Measurements from ENCODE around the gene TLNRD1.

TLNRD1 gene

DNA sequence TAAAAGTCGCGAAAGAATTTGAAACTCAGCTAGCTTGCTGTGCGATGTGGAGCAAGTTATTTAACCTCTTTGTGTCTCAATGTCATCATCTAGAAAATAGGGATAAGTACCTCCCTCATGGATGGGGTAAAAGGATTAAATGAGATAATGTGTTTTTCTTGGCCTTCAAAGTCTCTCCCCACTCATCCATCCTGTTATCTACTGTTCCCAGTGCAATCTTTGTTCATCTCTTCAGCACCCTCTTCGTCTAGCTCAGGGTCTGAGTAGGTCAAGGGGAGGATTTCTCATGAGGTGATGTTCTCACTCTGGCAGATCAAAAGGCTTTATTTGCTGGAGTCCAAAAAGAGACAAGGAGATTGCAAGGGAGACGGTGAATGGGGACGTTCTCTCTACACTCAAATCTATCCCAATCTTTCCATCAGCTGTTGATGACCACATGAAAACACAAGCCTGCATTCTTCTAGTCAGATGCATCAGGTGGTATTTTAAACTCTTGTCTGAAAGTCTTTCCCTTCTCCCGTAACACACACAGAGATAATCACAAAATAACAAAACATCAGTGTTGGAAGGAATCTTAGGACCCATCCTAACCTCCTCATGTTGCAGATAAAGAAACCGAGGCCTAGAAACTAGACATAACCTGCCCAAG lies 12.5 kb upstream of the TLNRD1 start:
- TF ChIP-seq, protein P1, sequence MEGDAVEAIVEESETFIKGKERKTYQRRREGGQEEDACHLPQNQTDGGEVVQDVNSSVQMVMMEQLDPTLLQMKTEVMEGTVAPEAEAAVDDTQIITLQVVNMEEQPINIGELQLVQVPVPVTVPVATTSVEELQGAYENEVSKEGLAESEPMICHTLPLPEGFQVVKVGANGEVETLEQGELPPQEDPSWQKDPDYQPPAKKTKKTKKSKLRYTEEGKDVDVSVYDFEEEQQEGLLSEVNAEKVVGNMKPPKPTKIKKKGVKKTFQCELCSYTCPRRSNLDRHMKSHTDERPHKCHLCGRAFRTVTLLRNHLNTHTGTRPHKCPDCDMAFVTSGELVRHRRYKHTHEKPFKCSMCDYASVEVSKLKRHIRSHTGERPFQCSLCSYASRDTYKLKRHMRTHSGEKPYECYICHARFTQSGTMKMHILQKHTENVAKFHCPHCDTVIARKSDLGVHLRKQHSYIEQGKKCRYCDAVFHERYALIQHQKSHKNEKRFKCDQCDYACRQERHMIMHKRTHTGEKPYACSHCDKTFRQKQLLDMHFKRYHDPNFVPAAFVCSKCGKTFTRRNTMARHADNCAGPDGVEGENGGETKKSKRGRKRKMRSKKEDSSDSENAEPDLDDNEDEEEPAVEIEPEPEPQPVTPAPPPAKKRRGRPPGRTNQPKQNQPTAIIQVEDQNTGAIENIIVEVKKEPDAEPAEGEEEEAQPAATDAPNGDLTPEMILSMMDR (IDR thresholded peaks at IDR 0.05; ENCODE audit: insufficient read depth, low read length, poor library complexity, severe bottlenecking) = no peak
- Histone ChIP-seq H3K36me3 (ENCODE audit: control insufficient read depth, insufficient read depth, low read length) (no peaks in the 10 kb centered on the region), H3K4me3 (replicated peaks; ENCODE audit: low read depth, low read length) (peak overlapping the region; percentile 87), H3K27me3 (replicated peaks; ENCODE audit: control insufficient read depth, insufficient read depth, low read length) (no peaks in the 10 kb centered on the region)
- DNase-seq (ENCODE audit: extremely low read depth, insufficient read length) = no peak

DNA sequence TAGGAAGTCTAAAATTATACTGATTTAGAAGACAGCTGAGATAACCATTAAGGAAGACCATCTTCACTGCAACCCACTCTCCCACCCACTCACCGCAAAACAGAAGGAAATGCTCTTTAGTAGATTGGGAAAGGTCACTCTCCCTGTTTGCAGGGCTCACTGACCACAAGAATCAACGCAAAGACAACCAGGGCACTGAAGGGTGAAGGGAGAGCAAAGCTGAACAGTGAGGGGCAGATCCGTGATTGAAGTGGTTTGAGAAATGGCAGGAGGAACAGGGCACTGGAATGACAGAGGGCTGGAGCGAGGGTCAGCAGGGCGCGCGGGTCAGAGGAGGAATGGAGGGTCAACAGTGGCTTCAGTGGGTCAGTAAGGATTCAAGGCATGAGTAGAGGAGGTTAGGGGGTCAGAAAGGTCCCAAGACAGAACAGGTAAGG lies 11.6 kb upstream of the TLNRD1 start:
- no peak for DNase-seq (ENCODE audit: extremely low read depth, insufficient read length)
- TF ChIP-seq, protein P1 (IDR thresholded peaks at IDR 0.05; ENCODE audit: insufficient read depth, low read length, poor library complexity, severe bottlenecking) = no peak
- Histone ChIP-seq H3K36me3 (ENCODE audit: control insufficient read depth, insufficient read depth, low read length) (no peaks in the 10 kb centered on the region), H3K4me3 (replicated peaks; ENCODE audit: low read depth, low read length) (peak overlapping the region; percentile 87), H3K27me3 (replicated peaks; ENCODE audit: control insufficient read depth, insufficient read depth, low read length) (no peaks in the 10 kb centered on the region)

DNA sequence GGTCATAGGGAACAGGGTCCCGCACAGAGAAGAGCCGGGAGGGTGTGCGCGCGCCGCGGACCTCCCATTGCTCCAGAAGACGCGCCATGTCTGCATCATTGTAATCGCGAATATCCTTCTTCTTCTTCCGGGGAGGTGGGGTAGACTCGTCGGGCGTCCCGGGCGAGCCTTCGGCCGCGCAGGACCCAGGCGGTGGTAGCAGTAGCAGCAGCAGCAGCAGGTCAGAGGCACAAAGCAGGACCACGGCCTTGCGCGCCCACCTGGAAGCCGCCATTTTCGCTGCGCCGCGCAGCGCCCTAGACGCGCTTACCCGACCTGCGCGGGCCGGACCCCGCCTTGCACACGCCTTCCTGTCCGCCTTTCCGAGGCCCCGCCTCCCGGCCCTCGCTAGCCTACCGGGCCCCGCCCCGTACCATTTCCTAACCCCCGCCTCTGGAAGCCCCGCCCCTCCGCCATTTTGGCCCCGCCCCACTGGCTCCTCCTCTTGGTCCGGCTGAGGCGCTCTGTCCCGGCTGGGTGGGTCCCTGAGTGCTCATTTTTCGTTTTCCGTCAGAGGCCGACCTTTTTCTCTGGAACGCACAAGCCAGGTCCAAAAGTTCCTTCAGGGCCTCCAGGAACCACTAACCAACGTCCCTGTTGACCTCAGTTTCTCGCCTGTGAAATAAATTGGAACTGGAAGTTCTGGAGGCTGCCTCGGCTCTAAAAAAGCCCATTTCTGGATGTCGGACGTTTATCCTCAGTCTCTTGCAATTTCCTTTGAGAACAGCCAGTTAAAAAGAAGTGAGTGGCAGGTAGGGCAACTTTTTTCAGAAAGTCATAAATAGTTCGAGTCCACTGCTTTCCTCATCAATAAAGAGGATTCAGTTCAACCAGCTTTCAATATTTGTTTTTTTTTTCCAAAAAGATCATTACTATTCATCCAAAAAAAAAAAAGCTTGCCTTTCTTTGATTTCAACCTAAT lies 10.9 kb upstream of the TLNRD1 start, which contains the start of gene MESD:
TSS of gene MESD (minus strand) at position 302 of the 961 bp plus-strand sequence. CDS start at position 274, 28 bp downstream.
- TF ChIP-seq, protein P1 (IDR thresholded peaks at IDR 0.05; ENCODE audit: insufficient read depth, low read length, poor library complexity, severe bottlenecking) = no peak
- peak; percentile 95 for DNase-seq (ENCODE audit: extremely low read depth, insufficient read length)
- no peaks in the 10 kb centered on the region for H3K36me3 ChIP-seq (ENCODE audit: control insufficient read depth, insufficient read depth, low read length)
- peak within 1 kb of the TSS; percentile 87 for H3K4me3 ChIP-seq (replicated peaks; ENCODE audit: low read depth, low read length)
- no peaks in the 10 kb centered on the region for H3K27me3 ChIP-seq (replicated peaks; ENCODE audit: control insufficient read depth, insufficient read depth, low read length)

DNA sequence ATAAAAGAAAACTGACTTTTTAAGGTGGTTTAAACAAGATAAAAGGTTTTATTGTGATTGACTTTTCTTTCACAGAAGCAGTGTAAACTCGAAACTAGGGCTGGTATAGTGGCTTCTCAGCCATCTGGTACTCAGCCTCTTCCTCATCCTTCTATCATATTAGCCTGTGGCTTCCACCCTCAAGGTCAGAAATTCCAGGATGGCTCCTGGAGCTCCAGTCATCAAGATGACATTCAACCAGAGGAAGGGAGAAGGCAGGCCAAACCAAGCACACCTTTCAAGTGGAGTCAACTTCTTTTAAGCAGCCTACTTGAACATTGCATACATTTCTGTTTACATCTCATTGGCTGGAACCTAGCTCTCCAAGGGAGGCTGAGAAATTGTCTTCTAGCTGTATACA lies 9.8 kb upstream of the TLNRD1 start:
- DNase-seq (ENCODE audit: extremely low read depth, insufficient read length) = no peak
- TF ChIP-seq, protein P1 (IDR thresholded peaks at IDR 0.05; ENCODE audit: insufficient read depth, low read length, poor library complexity, severe bottlenecking) = no peak
- Histone ChIP-seq H3K27me3 (replicated peaks; ENCODE audit: control insufficient read depth, insufficient read depth, low read length) (no peaks in the 10 kb centered on the region), H3K36me3 (ENCODE audit: control insufficient read depth, insufficient read depth, low read length) (no peaks in the 10 kb centered on the region), H3K4me3 (replicated peaks; ENCODE audit: low read depth, low read length) (no peak overlapping the region)

DNA sequence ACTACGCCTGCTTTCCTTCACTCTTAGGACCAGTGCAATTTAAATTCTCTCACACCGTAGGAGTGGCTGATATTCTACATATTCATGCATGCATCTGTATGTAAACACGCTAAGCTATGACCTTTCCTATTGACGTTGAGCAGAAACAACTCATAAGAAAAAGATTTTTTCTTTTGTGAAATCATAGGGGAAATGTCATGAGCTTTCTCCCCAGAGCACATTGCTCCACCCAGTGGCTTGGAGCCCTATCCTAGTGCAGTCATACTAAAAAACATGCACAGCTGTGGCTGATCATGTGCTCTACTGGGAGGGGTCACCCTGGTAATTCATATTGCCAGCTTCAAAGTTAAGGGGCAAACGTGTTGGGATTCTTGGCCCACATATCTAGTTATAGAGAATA lies 9.3 kb upstream of the TLNRD1 start:
- no peaks in the 10 kb centered on the region for H3K36me3 ChIP-seq (ENCODE audit: control insufficient read depth, insufficient read depth, low read length)
- no peak overlapping the region for H3K4me3 ChIP-seq (replicated peaks; ENCODE audit: low read depth, low read length)
- TF ChIP-seq, protein P1 (IDR thresholded peaks at IDR 0.05; ENCODE audit: insufficient read depth, low read length, poor library complexity, severe bottlenecking) = no peak
- DNase-seq (ENCODE audit: extremely low read depth, insufficient read length) = no peak
- H3K27me3 ChIP-seq (replicated peaks; ENCODE audit: control insufficient read depth, insufficient read depth, low read length) = no peaks in the 10 kb centered on the region
